AG04449 (cell line): ENCODE results near the gene P2RY2.

Source experiments
- CTCF ChIA-PET: fragments of 350-600 bp; formaldehyde crosslinking; extraction: SDS; loops from one replicate; lab custom pipeline; 2021; ENCODE audit warnings: antibody characterized with exemption; lab: Yijun Ruan, JAX
- POLR2A ChIA-PET: fragments of 400-600, 350-600 bp; formaldehyde crosslinking; extraction: SDS; loops from one replicate; lab custom pipeline; 2020; ENCODE audit warnings: antibody characterized with exemption, inconsistent platforms; lab: Yijun Ruan, JAX
- DNase-seq: peaks from one replicate; pipeline ENCODE4 v3.0.0-alpha.2; 2010; ENCODE audit warnings: low read depth, low spot score
- H3K4me3 ChIP-seq: 2 replicates; pipeline ENCODE4 v1.5.1; 2011; ENCODE audit warnings: low read depth, mild to moderate bottlenecking, control low read depth, low read length
- TF ChIP-seq, protein P1 (sequence below): IDR thresholded peaks from one replicate; pipeline ENCODE4 v1.5.1; 2011; ENCODE audit warnings: mild to moderate bottlenecking, moderate library complexity, low read length, control low read depth, inconsistent platforms; ENCODE audit not compliant: insufficient read depth; ENCODE audit errors: missing control alignments

The P2RY2 gene

DNA sequence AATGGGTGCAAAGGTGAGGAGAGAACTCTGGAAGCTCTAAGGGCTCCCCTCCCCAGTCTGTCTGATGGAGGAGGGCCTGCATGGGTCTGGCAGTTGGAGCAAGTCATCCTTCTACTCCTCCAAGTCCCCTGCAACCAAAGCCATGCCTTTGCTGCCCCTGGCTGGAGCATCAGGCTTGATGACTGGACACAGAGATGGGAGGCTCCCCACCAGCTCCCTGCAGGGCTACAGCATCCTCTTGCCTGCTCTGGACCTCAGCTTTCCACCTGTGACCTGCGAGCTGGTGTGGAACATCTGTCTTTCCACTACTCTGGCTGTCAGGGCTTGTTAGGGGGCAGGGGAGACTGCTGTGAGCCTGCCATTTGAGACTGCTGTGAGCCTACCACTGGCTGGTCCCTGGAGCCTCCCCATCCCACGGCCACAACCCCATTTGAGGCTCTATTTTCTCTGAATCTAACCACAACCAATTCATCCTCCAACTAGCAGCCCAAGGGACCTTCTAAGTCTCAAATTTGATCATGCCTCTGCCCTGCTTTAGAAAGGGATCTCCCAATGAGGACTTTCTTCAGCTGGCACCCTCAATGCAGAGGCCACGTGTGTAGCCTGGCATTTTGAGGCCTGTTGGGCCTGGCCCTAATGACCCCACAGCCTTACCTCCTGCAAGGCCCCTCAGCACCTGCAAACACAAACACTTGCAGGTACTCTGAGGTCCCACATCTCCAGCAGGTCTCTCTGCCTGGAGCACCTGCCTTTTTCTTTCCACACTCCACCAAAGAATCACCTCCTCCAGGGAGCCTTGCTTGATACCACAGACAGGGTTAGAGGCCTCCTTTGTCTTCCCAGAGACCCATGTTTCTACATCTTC is 63.9 kb downstream of the P2RY2 start:
- ChIA-PET POLR2A (no interaction called here), CTCF (interaction anchor here (0.9 to 5.1 kb wide), 11 partner anchors 7 to 161 kb away, joined by 3 to 30 read pairs (median 4); no protein-coding TSS in a partner anchor)
- H3K4me3 ChIP-seq, result no peak overlapping the region
- TF ChIP-seq, protein P1, sequence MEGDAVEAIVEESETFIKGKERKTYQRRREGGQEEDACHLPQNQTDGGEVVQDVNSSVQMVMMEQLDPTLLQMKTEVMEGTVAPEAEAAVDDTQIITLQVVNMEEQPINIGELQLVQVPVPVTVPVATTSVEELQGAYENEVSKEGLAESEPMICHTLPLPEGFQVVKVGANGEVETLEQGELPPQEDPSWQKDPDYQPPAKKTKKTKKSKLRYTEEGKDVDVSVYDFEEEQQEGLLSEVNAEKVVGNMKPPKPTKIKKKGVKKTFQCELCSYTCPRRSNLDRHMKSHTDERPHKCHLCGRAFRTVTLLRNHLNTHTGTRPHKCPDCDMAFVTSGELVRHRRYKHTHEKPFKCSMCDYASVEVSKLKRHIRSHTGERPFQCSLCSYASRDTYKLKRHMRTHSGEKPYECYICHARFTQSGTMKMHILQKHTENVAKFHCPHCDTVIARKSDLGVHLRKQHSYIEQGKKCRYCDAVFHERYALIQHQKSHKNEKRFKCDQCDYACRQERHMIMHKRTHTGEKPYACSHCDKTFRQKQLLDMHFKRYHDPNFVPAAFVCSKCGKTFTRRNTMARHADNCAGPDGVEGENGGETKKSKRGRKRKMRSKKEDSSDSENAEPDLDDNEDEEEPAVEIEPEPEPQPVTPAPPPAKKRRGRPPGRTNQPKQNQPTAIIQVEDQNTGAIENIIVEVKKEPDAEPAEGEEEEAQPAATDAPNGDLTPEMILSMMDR, result no peak
- DNase-seq, result no peak

DNA sequence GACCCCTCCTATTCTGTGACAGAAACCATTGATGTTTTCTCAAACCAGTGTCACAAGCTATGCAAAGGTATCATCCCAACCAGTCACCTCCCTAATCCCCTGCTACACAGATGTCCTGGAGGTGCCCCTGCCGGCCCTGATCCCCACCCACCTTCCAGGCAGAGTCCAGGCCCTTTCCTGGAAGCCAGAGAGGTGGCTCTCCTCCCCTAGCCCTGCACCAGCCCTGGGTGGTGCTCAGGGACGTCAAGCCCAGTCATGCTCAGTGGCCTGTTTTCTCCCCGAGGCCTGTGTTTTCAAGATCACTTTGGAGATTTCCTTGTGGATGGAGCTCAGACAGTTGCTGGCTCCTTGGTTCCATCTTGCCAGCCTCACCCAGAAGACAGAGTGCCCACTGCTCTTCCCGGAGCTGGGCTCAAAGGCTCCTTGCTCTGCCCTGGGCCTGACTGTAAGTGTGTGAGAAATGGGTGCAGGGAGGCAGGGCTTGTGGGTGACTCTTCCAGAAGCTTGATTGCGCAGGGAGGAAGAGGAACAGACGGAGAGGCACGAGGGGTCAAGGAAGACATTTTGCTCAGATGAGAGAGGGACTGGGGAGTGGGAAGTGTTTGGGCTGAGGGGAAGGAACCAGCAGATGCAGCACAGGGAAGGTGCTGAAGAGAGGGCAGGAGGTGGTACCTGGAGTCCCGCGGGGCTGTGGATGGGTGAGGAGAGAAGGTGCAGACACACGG is 65.4 kb downstream of the P2RY2 start:
- no peak overlapping the region for H3K4me3 ChIP-seq
- DNase-seq, result no peak
- TF ChIP-seq, protein P1, result no peak
- POLR2A ChIA-PET, result no interaction called here
- CTCF ChIA-PET, result interaction anchor here (0.7 to 5.1 kb wide), 9 partner anchors 8 to 100 kb away, joined by 3 to 27 read pairs (median 3); partner anchors contain the start of gene P2RY6

DNA sequence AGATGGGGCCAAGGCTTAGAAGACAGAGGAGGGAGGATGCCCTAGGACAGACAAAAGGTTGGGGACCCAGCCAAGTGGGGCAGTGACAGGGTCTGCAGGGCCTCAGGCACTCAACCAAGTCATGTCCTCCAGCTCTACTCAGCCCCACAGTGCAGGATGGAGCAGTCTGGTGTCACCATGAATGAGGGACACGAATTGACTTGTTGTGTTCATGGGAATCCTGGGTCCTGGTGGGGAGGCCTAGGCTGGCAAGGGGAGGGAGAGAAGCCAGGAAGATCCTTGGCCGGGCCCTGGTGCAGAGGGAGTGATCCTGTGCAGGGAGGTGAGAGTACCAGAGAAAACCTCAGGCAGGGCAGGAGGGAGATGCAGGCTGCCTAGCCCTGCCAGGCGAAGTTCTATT is 66.0 kb downstream of the P2RY2 start:
- POLR2A ChIA-PET, result no interaction called here
- TF ChIP-seq, protein P1, result no peak
- no peak for DNase-seq
- H3K4me3 ChIP-seq, result no peak overlapping the region
- CTCF ChIA-PET, result interaction anchor here (0.8 to 5.1 kb wide), 5 partner anchors 11 to 101 kb away, joined by 3 to 27 read pairs (median 5); no protein-coding TSS in a partner anchor

DNA sequence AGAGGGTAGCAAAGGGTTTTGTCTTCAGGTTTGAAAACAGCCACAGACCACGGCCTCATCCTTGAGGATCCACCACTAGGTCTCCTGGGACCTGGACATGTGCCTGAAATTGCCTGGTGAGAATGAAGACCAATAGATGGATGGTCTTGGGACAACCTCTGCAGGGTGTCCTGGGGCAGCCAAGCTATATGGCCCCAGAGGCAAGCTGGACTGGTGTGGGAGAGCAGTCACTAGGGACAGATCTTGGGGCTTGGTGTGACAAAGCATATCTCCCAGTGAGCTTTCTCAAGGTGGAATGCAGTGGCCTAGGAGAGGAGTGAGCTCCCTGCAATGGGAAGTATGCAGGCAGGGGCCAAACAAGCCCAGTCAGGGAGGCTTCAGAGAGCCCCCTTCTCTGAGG is 67.6 kb downstream of the P2RY2 start:
- TF ChIP-seq, protein P1, result no peak
- ChIA-PET CTCF (interaction anchor here (0.6 to 16.2 kb wide), 5 partner anchors 9 to 108 kb away, joined by 4 to 340 read pairs (median 27); partner anchors contain the start of gene ARHGEF17), POLR2A (no interaction called here)
- no peak overlapping the region for H3K4me3 ChIP-seq
- no peak for DNase-seq
